ENCODE results near the gene DMRTC2.
A peak's percentile ranks its signal among the peaks of the same experiment; 100 is the strongest.

DMRTC2 gene

GRCh38 chr19:41845001-41845050 lies at the start of gene DMRTC2:
Gene DMRTC2 (plus strand): TSS chr19:41845042. CDS start chr19:41847429, 2,387 bp downstream.
- no peak for DNase-seq

GRCh38 chr19:41796362-41796761 lies 48.5 kb upstream of the DMRTC2 start, which contains the start of gene CEACAM3:
Gene CEACAM3 (plus strand): TSS chr19:41796587. CDS start chr19:41796678, 91 bp downstream.
- no peak for DNase-seq

GRCh38 chr19:41796901-41797300 lies 47.9 kb upstream of the DMRTC2 start:
- DNase-seq: no peak

- no peak for DNase-seq
Measured at GRCh38 chr19:41799444-41800000, 45.3 kb upstream of the DMRTC2 start.

- DNase-seq: no peak
Measured at GRCh38 chr19:41801031-41801430, 43.8 kb upstream of the DMRTC2 start.

- no peak for DNase-seq
Measured at GRCh38 chr19:41801792-41802211, 43.0 kb upstream of the DMRTC2 start.

GRCh38 chr19:41802770-41803169 lies 42.1 kb upstream of the DMRTC2 start:
- DNase-seq: no peak

GRCh38 chr19:41804336-41804735 lies 40.5 kb upstream of the DMRTC2 start:
- no peak for DNase-seq

GRCh38 chr19:41807176-41807575 lies 37.7 kb upstream of the DMRTC2 start:
- DNase-seq: no peak

- DNase-seq: no peak
Measured at GRCh38 chr19:41808663-41809566, 35.9 kb upstream of the DMRTC2 start.

GRCh38 chr19:41810301-41810700 lies 34.5 kb upstream of the DMRTC2 start:
- no peak for DNase-seq

GRCh38 chr19:41811036-41811435 lies 33.8 kb upstream of the DMRTC2 start:
- no peak for DNase-seq

GRCh38 chr19:41811981-41812380 lies 32.9 kb upstream of the DMRTC2 start:
- DNase-seq: no peak

GRCh38 chr19:41813911-41814310 lies 30.9 kb upstream of the DMRTC2 start:
- no peak for DNase-seq

- no peak for DNase-seq
Measured at GRCh38 chr19:41815301-41815700, 29.5 kb upstream of the DMRTC2 start.

- no peak for DNase-seq
Measured at GRCh38 chr19:41816761-41817160, 28.1 kb upstream of the DMRTC2 start.

GRCh38 chr19:41821003-41821735 lies 23.7 kb upstream of the DMRTC2 start:
- DNase-seq: peak; percentile 12 to 22

- DNase-seq: no peak
Measured at GRCh38 chr19:41837981-41838708, 6.7 kb upstream of the DMRTC2 start.

GRCh38 chr19:41839211-41839610 lies 5.6 kb upstream of the DMRTC2 start:
- DNase-seq: no peak

- DNase-seq: no peak
Measured at GRCh38 chr19:41843371-41843770, 1.5 kb upstream of the DMRTC2 start.

- no peak for DNase-seq
Measured at GRCh38 chr19:41844601-41845000, 241 bp upstream of the DMRTC2 start, which contains the start of gene LYPD4. Gene LYPD4 (minus strand): TSS chr19:41844683. CDS start chr19:41839285, 5,398 bp downstream.

- no peak for DNase-seq
Measured at GRCh38 chr19:41845051-41845590, 279 bp downstream of the DMRTC2 start.

Data from stimulated activated CD4-positive, alpha-beta T cell treated with anti-CD3 and anti-CD28 coated beads, Interleukin-4, amount 100 ng/mL, for 4 hours (primary cell).